Common myeloid progenitor, CD34-positive (primary cell): ENCODE results near the gene RBPJ.

ENCODE experiments used
- CTCF ChIA-PET: fragments of 350-600 bp; sonication (Branson Sonifier 250); formaldehyde crosslinking; loops from one replicate; lab custom pipeline; 2021; ENCODE audit warnings: antibody characterized with exemption; lab: Charles Lee
- POLR2A ChIA-PET: fragments of 350-600 bp; sonication (Branson Sonifier 250); formaldehyde crosslinking; loops from one replicate; lab custom pipeline; 2021; ENCODE audit warnings: antibody characterized with exemption; lab: Charles Lee
- DNase-seq, 3 donors: peaks; one replicate each; pipeline versions ENCODE4 v3.0.0 to v3.0.0-alpha.2; 2013
- H3K27ac ChIP-seq, 2 experiments: 1 replicate in 1 of 2; 2 replicates in 1 of 2; pipeline ENCODE4 v1.7.0; 2013; ENCODE audit warnings: inconsistent platforms in 2 of 2, low read length in 2 of 2, mild to moderate bottlenecking in 2 of 2, low read depth in 1 of 2, moderate library complexity in 1 of 2; ENCODE audit not compliant: severe bottlenecking in 2 of 2, insufficient read depth in 1 of 2, poor library complexity in 1 of 2
- H3K27me3 ChIP-seq, 5 experiments: replicated peaks in 2 of 5; 1 replicate in 3 of 5; 2 replicates in 2 of 5; pipeline versions ENCODE4 v1.6.1 to v1.7.0; 2013; ENCODE audit warnings: low read length in 4 of 5, mild to moderate bottlenecking in 2 of 5, moderate library complexity in 2 of 5, inconsistent platforms in 1 of 5; ENCODE audit not compliant: insufficient read depth in 5 of 5, control insufficient read depth in 4 of 5
- H3K36me3 ChIP-seq, 4 experiments: 1 replicate in 2 of 4; 2 replicates in 2 of 4; pipeline versions ENCODE4 v1.6.1 to v1.7.0; 2013; ENCODE audit warnings: low read length in 3 of 4, control low read depth in 1 of 4, mild to moderate bottlenecking in 1 of 4; ENCODE audit not compliant: control insufficient read depth in 4 of 4, insufficient read depth in 4 of 4
- H3K4me1 ChIP-seq, 4 experiments: 1 replicate in 3 of 4; 2 replicates in 1 of 4; pipeline versions ENCODE4 v1.6.1 to v1.7.1; 2013; ENCODE audit warnings: low read length in 3 of 4, mild to moderate bottlenecking in 3 of 4, control low read depth in 1 of 4, inconsistent platforms in 1 of 4, moderate library complexity in 1 of 4; ENCODE audit not compliant: control insufficient read depth in 4 of 4, insufficient read depth in 4 of 4; ENCODE audit errors: control extremely low read depth in 1 of 4
- H3K4me3 ChIP-seq, 7 experiments: 1 replicate in 4 of 7; 2 replicates in 3 of 7; pipeline versions ENCODE4 v1.5.1 to v1.7.0; 2013; ENCODE audit warnings: mild to moderate bottlenecking in 7 of 7, low read length in 6 of 7, moderate library complexity in 6 of 7, inconsistent platforms in 2 of 7, low read depth in 2 of 7, control low read depth in 1 of 7; ENCODE audit not compliant: insufficient read depth in 4 of 7, control insufficient read depth in 1 of 7; ENCODE audit errors: extremely low read depth in 1 of 7
- H3K9me3 ChIP-seq, 5 experiments: 1 replicate in 4 of 5; 2 replicates in 1 of 5; pipeline versions ENCODE4 v1.6.1 to v1.7.1; 2013; ENCODE audit warnings: low read length in 4 of 5, mild to moderate bottlenecking in 2 of 5, inconsistent platforms in 1 of 5, low read depth in 1 of 5, moderate library complexity in 1 of 5; ENCODE audit not compliant: control insufficient read depth in 4 of 5, insufficient read depth in 2 of 5; ENCODE audit errors: control extremely low read depth in 1 of 5
- WGBS: methylation state at CpG from one replicate; pipeline ENCODE4 v1.1.5; 2013; ENCODE audit not compliant: insufficient coverage; 5-methylcytosine and 5-hydroxymethylcytosine counted together

The RBPJ gene

DNA sequence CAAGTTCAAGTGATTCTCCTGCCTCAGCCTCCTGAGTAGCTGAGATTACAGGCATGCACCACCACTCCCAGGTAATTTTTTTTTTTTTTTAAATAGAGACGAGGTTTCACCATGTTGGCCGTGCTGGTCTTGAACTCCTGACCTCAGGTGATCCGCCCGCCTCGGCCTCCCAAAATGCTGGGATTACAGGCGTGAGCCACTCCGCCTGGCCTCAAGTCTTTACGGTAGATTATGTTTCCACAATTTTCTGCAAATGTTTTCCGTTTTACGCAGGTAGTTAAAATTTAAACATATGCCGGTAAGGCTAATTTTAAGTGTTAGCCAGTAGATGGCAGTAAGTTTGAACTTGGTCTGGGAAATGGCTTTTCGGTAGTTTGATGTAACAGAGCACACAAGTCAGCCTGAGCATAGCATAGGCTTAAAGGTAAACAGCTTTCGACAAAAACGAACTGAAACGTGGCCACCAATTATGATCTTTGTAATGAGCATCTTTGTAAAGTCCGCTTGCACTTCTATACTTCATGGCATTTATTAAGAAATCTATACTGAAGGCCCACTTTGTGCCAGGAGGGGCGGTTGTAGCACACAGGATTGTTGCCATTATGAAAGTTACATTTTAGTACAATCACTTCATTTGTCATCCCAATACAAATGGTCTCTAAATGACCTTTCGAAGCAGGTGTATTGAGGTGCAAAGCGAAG lies 138.4 kb downstream of the RBPJ start:
- H3K27me3 ChIP-seq = no peaks in the 10 kb centered on the region
- POLR2A ChIA-PET = interaction anchor here (0.7 kb wide), 1 partner anchor 20 kb away, joined by 3 read pairs; no protein-coding TSS in a partner anchor
- H3K4me3 ChIP-seq = peak overlapping the region in 2 of 7 experiments; percentile 17 to 39
- H3K27ac ChIP-seq = no peak overlapping the region
- CTCF ChIA-PET = interaction anchor here (0.9 to 3.1 kb wide), 8 partner anchors 12 to 560 kb away, joined by 3 to 16 read pairs (median 5); no protein-coding TSS in a partner anchor
- no peaks in the 10 kb centered on the region for H3K9me3 ChIP-seq
- no peaks in the 10 kb centered on the region for H3K36me3 ChIP-seq
- 31% methylated on average over 16 of the region's 19 CpGs for WGBS
- DNase-seq = peak; percentile 60 to 79 (median 78)
- H3K4me1 ChIP-seq = peaks cover 9 to 19% (median 16%) of the 10 kb centered on the region in 4 experiments

DNA sequence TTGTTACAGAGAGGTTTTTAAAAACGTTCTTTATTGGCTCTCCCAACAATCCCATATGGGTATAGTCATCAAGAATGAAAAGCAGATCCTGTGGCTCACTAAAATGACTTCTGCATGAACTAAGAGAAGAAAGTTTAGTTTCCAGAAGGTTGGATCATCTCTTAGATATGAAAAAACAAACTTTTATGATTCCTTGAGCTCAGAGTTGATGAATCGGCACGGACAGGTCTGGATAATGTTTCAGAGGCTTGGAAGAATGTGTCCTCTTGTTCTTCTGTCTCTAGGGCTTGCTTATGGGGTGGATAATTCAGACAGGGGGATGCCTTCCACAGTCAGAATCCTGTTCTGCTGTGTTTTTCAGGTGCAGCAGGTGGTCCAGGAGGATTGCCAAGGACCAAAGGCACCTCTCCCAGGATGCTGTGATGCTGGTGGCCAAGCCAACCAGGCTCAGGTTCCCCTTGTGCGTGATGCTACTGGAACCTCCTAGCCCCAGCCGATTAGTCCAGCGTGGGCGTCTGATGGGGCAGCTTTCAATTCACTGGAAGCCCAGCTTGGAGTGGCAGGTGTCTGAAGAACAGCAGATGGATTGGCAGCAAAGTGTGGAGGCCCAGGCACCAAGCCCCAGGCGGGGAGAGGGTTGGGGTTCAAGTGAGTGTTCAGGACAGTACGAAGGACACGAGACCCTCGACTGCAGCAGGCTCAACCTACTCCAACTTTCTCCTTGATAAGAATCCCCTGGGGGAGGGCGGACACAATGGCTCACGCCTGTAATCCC lies 139.1 kb downstream of the RBPJ start:
- Histone ChIP-seq H3K4me3 (no peak overlapping the region), H3K9me3 (no peaks in the 10 kb centered on the region), H3K36me3 (no peaks in the 10 kb centered on the region), H3K27me3 (no peaks in the 10 kb centered on the region), H3K27ac (no peak overlapping the region), H3K4me1 (peaks cover 9 to 19% (median 16%) of the 10 kb centered on the region in 4 experiments)
- ChIA-PET CTCF (interaction anchor here (1.3 to 3.1 kb wide), 3 partner anchors 22 to 547 kb away, joined by 3 to 16 read pairs (median 4); no protein-coding TSS in a partner anchor), POLR2A (no interaction called here)
- DNase-seq = no peak
- WGBS = 99% methylated on average over 10 of the region's 13 CpGs

GRCh38 chr4:26462874-26463273 lies 142.1 kb downstream of the RBPJ start:
- peaks cover 3 to 10% (median 8%) of the 10 kb centered on the region in 4 experiments for H3K4me1 ChIP-seq
- no peak overlapping the region for H3K4me3 ChIP-seq
- ChIA-PET POLR2A (no interaction called here), CTCF (interaction anchor here (0.8 to 1.2 kb wide), 2 partner anchors 20 to 262 kb away, joined by 3 read pairs; no protein-coding TSS in a partner anchor)
- no peaks in the 10 kb centered on the region for H3K9me3 ChIP-seq
- no peak overlapping the region for H3K27ac ChIP-seq
- no peaks in the 10 kb centered on the region for H3K27me3 ChIP-seq
- WGBS = 40% methylated on average over 1 of the region's 2 CpGs
- no peaks in the 10 kb centered on the region for H3K36me3 ChIP-seq
- DNase-seq = no peak

- no peak for DNase-seq
- H3K36me3 ChIP-seq = no peaks in the 10 kb centered on the region
- ChIA-PET POLR2A (no interaction called here), CTCF (no interaction called here)
- H3K4me1 ChIP-seq = peaks cover 1 to 5% (median 3%) of the 10 kb centered on the region in 4 experiments
- H3K4me3 ChIP-seq = no peak overlapping the region
- no CpG with 5 or more reads among the region's 2 CpGs for WGBS
- H3K27ac ChIP-seq = no peak overlapping the region
- no peaks in the 10 kb centered on the region for H3K27me3 ChIP-seq
- H3K9me3 ChIP-seq = no peaks in the 10 kb centered on the region
These were observed 142.6 kb downstream of the RBPJ start for GRCh38 chr4:26463386-26463785.

DNA sequence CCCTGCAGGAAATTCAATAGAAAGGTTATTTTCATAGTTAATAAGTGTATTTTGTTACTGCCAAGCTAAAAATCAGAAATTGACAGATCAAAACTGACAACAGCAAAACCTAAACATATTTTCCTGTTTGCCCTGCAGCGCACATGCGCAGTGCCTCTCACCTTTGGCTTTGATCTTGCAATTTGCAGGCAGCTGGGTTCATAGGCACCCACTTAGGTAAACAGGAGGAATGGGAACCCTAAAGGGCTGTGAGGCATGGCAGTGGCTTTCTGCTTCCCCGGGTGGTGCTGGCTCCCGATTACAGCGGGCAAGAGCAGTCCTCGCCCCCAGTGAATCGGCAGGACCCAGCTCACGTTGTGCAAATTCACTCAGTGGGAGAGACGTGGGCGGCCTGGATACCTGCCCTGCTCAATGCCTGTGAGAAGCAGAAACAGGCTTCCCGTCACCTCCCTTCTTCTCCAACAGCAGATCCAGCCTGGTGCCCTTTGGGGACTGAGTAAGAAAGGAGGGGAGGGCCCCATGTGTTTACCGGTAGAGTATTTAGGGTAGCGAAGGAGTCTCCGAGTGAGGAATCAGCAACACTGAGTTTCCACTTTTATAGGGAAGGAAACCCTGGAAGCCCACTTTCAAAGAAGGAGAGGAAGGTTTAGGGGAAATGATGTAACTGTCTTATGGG lies 143.7 kb downstream of the RBPJ start:
- H3K27ac ChIP-seq = no peak overlapping the region
- 98% methylated on average over 13 of the region's 14 CpGs for WGBS
- H3K36me3 ChIP-seq = no peaks in the 10 kb centered on the region
- no peaks in the 10 kb centered on the region for H3K9me3 ChIP-seq
- DNase-seq = no peak
- no peaks in the 10 kb centered on the region for H3K4me1 ChIP-seq
- H3K4me3 ChIP-seq = no peak overlapping the region
- CTCF ChIA-PET = no interaction called here
- no peaks in the 10 kb centered on the region for H3K27me3 ChIP-seq
- POLR2A ChIA-PET = no interaction called here

- CTCF ChIA-PET = no interaction called here
- 86% methylated on average over 8 of the region's 10 CpGs for WGBS
- no peak for DNase-seq
- Histone ChIP-seq H3K4me1 (no peaks in the 10 kb centered on the region), H3K27me3 (no peaks in the 10 kb centered on the region), H3K36me3 (no peaks in the 10 kb centered on the region), H3K27ac (no peak overlapping the region), H3K4me3 (no peak overlapping the region), H3K9me3 (no peaks in the 10 kb centered on the region)
- POLR2A ChIA-PET = no interaction called here
These were observed 145.9 kb downstream of the RBPJ start for GRCh38 chr4:26466578-26467270.
